Measurements from ENCODE around the gene MPP2. TPM values are rescaled to one million over a fixed set of nuclear protein-coding genes. Genes with fewer than 3 reads are reported as not detected.

MPP2 gene
- total RNA-seq, 1 donor from 2014 or later = not detected

- H3K27me3 Mint-ChIP-seq = peaks cover 35% of the 10 kb centered on the region
- POLR2A ChIA-PET = interaction anchor here (0.6 kb wide), 1 partner anchor 1346 kb away, joined by 3 read pairs; no protein-coding TSS in a partner anchor
These were observed 17.2 kb upstream of the MPP2 start for GRCh38 chr17:43924558-43924957.

GRCh38 chr17:43920500-43921095 is 13.3 kb upstream of the MPP2 start:
- Mint-ChIP-seq H3K27me3 (peaks cover 16% of the 10 kb centered on the region), H3K9me3 (peaks cover 4% of the 10 kb centered on the region), H3K4me3 (no peak overlapping the region), H3K4me1 (peaks cover 15% of the 10 kb centered on the region), H3K27ac (no peak overlapping the region), H3K36me3 (ENCODE audit: low read depth) (no peaks in the 10 kb centered on the region)
- ATAC-seq (ENCODE audit: low read depth) (no peak), DNase-seq (no peak)
- CTCF ChIA-PET = no interaction called here
- TF ChIP-seq, protein P1, sequence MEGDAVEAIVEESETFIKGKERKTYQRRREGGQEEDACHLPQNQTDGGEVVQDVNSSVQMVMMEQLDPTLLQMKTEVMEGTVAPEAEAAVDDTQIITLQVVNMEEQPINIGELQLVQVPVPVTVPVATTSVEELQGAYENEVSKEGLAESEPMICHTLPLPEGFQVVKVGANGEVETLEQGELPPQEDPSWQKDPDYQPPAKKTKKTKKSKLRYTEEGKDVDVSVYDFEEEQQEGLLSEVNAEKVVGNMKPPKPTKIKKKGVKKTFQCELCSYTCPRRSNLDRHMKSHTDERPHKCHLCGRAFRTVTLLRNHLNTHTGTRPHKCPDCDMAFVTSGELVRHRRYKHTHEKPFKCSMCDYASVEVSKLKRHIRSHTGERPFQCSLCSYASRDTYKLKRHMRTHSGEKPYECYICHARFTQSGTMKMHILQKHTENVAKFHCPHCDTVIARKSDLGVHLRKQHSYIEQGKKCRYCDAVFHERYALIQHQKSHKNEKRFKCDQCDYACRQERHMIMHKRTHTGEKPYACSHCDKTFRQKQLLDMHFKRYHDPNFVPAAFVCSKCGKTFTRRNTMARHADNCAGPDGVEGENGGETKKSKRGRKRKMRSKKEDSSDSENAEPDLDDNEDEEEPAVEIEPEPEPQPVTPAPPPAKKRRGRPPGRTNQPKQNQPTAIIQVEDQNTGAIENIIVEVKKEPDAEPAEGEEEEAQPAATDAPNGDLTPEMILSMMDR (IDR thresholded peaks at IDR 0.05) = no peak
- intact Hi-C loops (cut with micrococcal nuclease) = no loop called here
- POLR2A ChIA-PET = no interaction called here

More at GRCh38 chr17:43924558-43924957, 17.2 kb upstream of the MPP2 start:
- no peaks in the 10 kb centered on the region for H3K36me3 Mint-ChIP-seq (ENCODE audit: low read depth)
- ATAC-seq (ENCODE audit: low read depth) (no peak), DNase-seq (no peak)
- TF ChIP-seq, protein P1 (IDR thresholded peaks at IDR 0.05) = no peak
- intact Hi-C loops (cut with micrococcal nuclease) = no loop called here
- no peaks in the 10 kb centered on the region for H3K9me3 Mint-ChIP-seq
- no peak overlapping the region for H3K27ac Mint-ChIP-seq
- H3K4me3 Mint-ChIP-seq = no peak overlapping the region
- H3K4me1 Mint-ChIP-seq = peaks cover 15% of the 10 kb centered on the region
- CTCF ChIA-PET = interaction anchor here (0.7 kb wide), 1 partner anchor 12 kb away, joined by 3 read pairs; no protein-coding TSS in a partner anchor

GRCh38 chr17:43918026-43918389 is 10.7 kb upstream of the MPP2 start:
- POLR2A ChIA-PET = interaction anchor here (0.6 kb wide), 1 partner anchor 1119 kb away, joined by 4 read pairs; no protein-coding TSS in a partner anchor
- DNase-seq (no peak), ATAC-seq (ENCODE audit: low read depth) (no peak)
- Mint-ChIP-seq H3K4me1 (peaks cover 15% of the 10 kb centered on the region), H3K27me3 (peaks cover 1% of the 10 kb centered on the region), H3K36me3 (ENCODE audit: low read depth) (no peaks in the 10 kb centered on the region), H3K9me3 (peaks cover 4% of the 10 kb centered on the region), H3K27ac (no peak overlapping the region), H3K4me3 (peak overlapping the region; percentile 84)
- intact Hi-C loops (cut with micrococcal nuclease) = no loop called here
- TF ChIP-seq, protein P1 (IDR thresholded peaks at IDR 0.05) = no peak
- CTCF ChIA-PET = interaction anchor here (0.9 to 2.0 kb wide), 3 partner anchors 25 to 269 kb away, joined by 3 to 7 read pairs (median 3); partner anchors contain the start of gene TMUB2

DNA sequence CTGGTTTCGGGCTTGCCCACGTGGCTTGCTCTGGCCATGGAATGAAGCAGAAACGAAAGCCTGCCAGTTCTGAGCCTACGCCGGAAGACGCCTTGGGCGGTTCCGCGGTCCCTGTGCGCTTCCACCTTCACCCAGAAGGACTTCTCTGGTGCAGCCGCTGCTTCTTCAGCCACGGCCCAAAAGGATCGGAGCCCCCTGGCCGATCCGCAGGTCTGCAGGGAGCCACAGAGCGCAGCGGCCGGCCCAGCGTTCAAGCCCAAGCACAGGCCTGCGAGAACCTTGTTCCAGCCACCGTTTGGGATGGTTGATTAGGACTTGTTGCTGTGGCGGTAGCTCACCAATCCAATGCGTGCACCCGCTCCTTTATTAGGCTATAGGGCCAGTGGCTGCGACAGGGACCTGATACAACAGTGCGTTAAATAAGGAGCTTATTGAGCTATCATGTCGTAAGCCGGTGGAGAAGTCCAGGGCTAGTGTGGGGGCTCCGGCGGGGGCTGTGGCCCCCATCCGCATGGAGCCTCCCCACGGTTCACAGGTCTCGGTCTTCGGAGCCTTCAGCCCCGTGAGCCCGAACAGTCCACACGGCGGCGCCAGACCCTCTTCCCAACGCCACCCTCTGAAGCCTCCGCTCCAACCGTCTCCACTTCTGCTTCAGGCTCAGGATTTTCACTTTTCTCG is 10.2 kb upstream of the MPP2 start:
- ATAC-seq (ENCODE audit: low read depth) (peak; percentile 72), DNase-seq (peak; percentile 49)
- CTCF ChIA-PET = interaction anchor here (0.9 to 2.0 kb wide), 3 partner anchors 26 to 269 kb away, joined by 3 to 7 read pairs (median 3); partner anchors contain the start of gene TMUB2
- intact Hi-C loops (cut with micrococcal nuclease) = no loop called here
- TF ChIP-seq, protein P1 (IDR thresholded peaks at IDR 0.05) = no peak
- POLR2A ChIA-PET = interaction anchor here (0.6 kb wide), 1 partner anchor 1120 kb away, joined by 4 read pairs; no protein-coding TSS in a partner anchor
- H3K27me3 Mint-ChIP-seq = no peaks in the 10 kb centered on the region
- H3K27ac Mint-ChIP-seq = peak overlapping the region; percentile 21
- H3K4me3 Mint-ChIP-seq = peak overlapping the region; percentile 84
- peaks cover 4% of the 10 kb centered on the region for H3K9me3 Mint-ChIP-seq
- peaks cover 15% of the 10 kb centered on the region for H3K4me1 Mint-ChIP-seq
- no peaks in the 10 kb centered on the region for H3K36me3 Mint-ChIP-seq (ENCODE audit: low read depth)

- Mint-ChIP-seq H3K27me3 (no peaks in the 10 kb centered on the region), H3K4me1 (peaks cover 15% of the 10 kb centered on the region), H3K36me3 (ENCODE audit: low read depth) (no peaks in the 10 kb centered on the region), H3K4me3 (peak overlapping the region; percentile 84), H3K27ac (no peak overlapping the region), H3K9me3 (peaks cover 4% of the 10 kb centered on the region)
- intact Hi-C loops (cut with micrococcal nuclease) = no loop called here
- DNase-seq (no peak), ATAC-seq (ENCODE audit: low read depth) (peak; percentile 53)
- POLR2A ChIA-PET = no interaction called here
- CTCF ChIA-PET = interaction anchor here (0.9 kb wide), 1 partner anchor 270 kb away, joined by 3 read pairs; the partner anchor contains the start of gene TMUB2
- TF ChIP-seq, protein P1 (IDR thresholded peaks at IDR 0.05) = no peak
These were observed 9.6 kb upstream of the MPP2 start for GRCh38 chr17:43917016-43917347.
